ENCODE data around the gene RAB40C.

Gene RAB40C

GRCh38 chr16:667780-668518, 78.1 kb downstream of the RAB40C start, which contains the start of gene RHOT2:
Gene RHOT2, plus strand, starts transcription at chr16:668132. Its CDS starts 68 bp downstream, at chr16:668200.
- H3K4me3 Mint-ChIP-seq: peak within 1 kb of the TSS; percentile 81
- peak; percentile 96 for ATAC-seq (ENCODE audit: low read depth)
- peaks cover 7% of the 10 kb centered on the region for H3K36me3 Mint-ChIP-seq
- no peaks in the 10 kb centered on the region for H3K27me3 Mint-ChIP-seq
- peak within 1 kb of the TSS; percentile 68 for H3K27ac Mint-ChIP-seq
- H3K4me1 Mint-ChIP-seq: peaks cover 3% of the 10 kb centered on the region
- peak; percentile 89 to 95 for DNase-seq (ENCODE audit: low spot score in 2 of 2)
- no peaks in the 10 kb centered on the region for H3K9me3 Mint-ChIP-seq

DNA sequence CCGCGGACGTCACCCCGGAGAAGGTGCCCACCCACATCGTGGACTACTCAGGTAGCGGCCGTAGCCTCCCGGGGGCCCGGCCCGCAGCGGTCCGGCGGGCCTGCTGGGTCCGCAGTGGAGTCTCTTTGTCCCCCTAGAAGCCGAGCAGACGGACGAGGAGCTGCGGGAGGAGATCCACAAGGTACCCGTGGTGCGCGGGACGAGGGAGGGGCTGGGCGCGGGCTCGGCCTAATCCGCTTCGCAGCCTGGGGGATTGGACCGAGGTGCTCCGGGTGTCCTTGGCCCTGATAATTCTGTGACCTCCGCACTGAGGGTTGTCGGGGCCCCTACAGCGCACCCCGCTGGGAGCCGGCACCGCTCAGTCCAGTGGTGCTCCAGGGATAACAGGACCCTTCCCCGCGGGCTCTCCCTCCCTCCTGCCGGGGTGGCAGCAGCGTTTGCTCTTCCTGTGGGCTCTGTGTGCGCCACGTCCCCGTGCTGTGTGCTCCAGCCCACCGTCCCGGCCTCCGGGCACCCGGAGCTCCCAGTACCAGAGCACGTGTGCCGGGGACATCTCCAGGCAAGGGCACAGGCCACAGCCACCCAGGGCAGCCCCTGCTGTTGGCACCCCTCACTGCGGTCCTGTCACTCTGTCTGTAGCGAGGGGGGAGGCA, 78.8 kb downstream of the RAB40C start:
- peaks cover 3% of the 10 kb centered on the region for H3K4me1 Mint-ChIP-seq
- DNase-seq (ENCODE audit: low spot score in 2 of 2) (no peak), ATAC-seq (ENCODE audit: low read depth) (no peak)
- H3K27me3 Mint-ChIP-seq: no peaks in the 10 kb centered on the region
- peak overlapping the region; percentile 65 for H3K27ac Mint-ChIP-seq
- no peaks in the 10 kb centered on the region for H3K9me3 Mint-ChIP-seq
- H3K4me3 Mint-ChIP-seq: peak overlapping the region; percentile 81
- peaks cover 9% of the 10 kb centered on the region for H3K36me3 Mint-ChIP-seq

DNA sequence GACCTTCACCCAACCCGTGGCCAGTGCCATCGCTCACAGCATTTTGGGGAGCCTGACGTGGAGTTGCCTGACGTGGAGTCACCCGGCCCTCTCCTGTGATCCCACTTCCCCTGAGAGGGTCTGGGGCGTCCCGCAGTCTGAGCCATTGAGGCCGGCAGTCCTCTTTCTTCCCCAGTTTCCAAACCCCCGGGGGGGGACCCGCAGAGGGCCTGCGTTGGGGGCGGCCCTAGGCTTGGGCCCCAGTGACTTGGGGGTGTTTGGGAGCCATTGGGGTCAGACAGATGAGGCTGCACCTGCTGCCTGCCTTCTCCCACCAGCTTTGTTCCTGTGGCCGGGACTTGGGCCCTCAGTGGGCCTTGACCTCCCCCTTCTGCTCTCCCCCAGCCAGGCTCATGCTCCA, 79.8 kb downstream of the RAB40C start:
- Mint-ChIP-seq H3K9me3 (no peaks in the 10 kb centered on the region), H3K27me3 (no peaks in the 10 kb centered on the region), H3K4me1 (peaks cover 3% of the 10 kb centered on the region), H3K27ac (no peak overlapping the region), H3K4me3 (peak overlapping the region; percentile 25), H3K36me3 (peaks cover 9% of the 10 kb centered on the region)
- DNase-seq (ENCODE audit: low spot score in 2 of 2) (no peak), ATAC-seq (ENCODE audit: low read depth) (no peak)

DNA sequence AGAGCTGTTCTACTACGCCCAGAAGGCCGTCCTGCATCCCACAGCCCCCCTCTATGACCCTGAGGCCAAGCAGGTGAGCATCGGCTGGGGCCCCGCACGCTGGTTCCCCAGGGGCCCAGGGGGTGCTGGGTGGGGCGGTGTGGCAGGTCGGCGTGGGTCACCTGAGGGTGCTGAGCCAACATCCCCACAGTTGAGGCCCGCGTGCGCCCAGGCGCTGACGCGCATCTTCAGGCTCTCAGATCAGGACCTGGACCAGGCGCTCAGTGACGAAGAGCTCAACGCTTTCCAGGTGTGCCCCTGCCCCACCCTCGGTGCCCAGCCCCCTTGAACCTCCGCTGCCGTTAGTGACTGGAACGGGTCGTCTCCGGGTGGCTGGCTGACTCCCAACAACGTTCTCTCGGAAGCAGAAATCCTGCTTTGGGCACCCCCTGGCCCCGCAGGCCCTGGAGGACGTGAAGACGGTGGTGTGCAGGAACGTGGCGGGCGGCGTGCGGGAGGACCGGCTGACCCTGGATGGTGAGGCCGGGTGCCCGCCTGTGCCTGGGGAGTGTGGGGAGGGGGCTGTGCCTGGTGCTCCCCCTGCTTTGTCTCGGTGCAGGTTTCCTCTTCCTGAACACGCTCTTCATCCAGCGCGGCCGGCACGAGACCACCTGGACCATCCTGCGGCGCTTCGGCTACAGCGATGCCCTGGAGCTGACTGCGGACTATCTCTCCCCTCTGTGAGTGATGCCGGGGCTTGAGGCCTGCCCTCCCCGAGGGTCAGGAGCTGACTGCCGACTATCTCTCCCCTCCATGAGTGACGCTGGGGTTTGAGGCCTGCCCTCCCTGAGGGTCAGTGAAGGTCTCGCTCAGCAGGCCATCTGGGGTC, 80.9 kb downstream of the RAB40C start:
- no peak for ATAC-seq (ENCODE audit: low read depth)
- DNase-seq (ENCODE audit: low spot score in 2 of 2): no peak
- no peaks in the 10 kb centered on the region for H3K9me3 Mint-ChIP-seq
- H3K4me1 Mint-ChIP-seq: peaks cover 9% of the 10 kb centered on the region
- H3K27ac Mint-ChIP-seq: no peak overlapping the region
- H3K27me3 Mint-ChIP-seq: peaks cover 7% of the 10 kb centered on the region
- H3K4me3 Mint-ChIP-seq: no peak overlapping the region
- peaks cover 10% of the 10 kb centered on the region for H3K36me3 Mint-ChIP-seq

GRCh38 chr16:671353-672131, 81.7 kb downstream of the RAB40C start:
- Mint-ChIP-seq H3K9me3 (no peaks in the 10 kb centered on the region), H3K4me3 (no peak overlapping the region), H3K27ac (no peak overlapping the region), H3K4me1 (peaks cover 9% of the 10 kb centered on the region), H3K36me3 (peaks cover 10% of the 10 kb centered on the region), H3K27me3 (peaks cover 7% of the 10 kb centered on the region)
- DNase-seq (ENCODE audit: low spot score in 2 of 2) (no peak), ATAC-seq (ENCODE audit: low read depth) (no peak)

DNA sequence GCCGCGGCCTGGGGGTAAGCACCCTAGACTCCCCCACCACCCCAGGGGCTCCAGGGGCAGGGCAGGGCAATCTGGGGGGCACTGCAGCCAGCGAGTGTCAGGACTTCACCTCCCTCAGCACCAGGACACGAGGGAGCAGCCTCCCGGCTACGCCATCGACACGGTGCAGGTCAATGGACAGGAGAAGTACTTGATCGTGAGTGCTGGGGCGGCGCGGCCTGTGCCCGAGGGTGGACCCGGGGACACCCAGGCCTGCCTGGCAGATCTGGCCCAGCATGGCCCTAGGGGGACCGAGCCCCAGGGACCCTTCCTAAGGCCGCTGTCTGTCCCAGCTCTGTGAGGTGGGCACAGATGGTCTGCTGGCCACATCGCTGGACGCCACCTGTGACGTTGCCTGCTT, 82.5 kb downstream of the RAB40C start:
- peaks cover 10% of the 10 kb centered on the region for H3K36me3 Mint-ChIP-seq
- no peak for ATAC-seq (ENCODE audit: low read depth)
- no peak overlapping the region for H3K27ac Mint-ChIP-seq
- DNase-seq (ENCODE audit: low spot score in 2 of 2): no peak
- H3K4me3 Mint-ChIP-seq: no peak overlapping the region
- no peaks in the 10 kb centered on the region for H3K9me3 Mint-ChIP-seq
- H3K4me1 Mint-ChIP-seq: peaks cover 9% of the 10 kb centered on the region
- peaks cover 7% of the 10 kb centered on the region for H3K27me3 Mint-ChIP-seq

GRCh38 chr16:672851-673250, 83.0 kb downstream of the RAB40C start:
- H3K4me1 Mint-ChIP-seq: peaks cover 6% of the 10 kb centered on the region
- H3K4me3 Mint-ChIP-seq: no peak overlapping the region
- DNase-seq (ENCODE audit: low spot score in 2 of 2): no peak
- no peak for ATAC-seq (ENCODE audit: low read depth)
- H3K27me3 Mint-ChIP-seq: peaks cover 8% of the 10 kb centered on the region
- H3K9me3 Mint-ChIP-seq: no peaks in the 10 kb centered on the region
- peaks cover 10% of the 10 kb centered on the region for H3K36me3 Mint-ChIP-seq
- H3K27ac Mint-ChIP-seq: no peak overlapping the region

DNA sequence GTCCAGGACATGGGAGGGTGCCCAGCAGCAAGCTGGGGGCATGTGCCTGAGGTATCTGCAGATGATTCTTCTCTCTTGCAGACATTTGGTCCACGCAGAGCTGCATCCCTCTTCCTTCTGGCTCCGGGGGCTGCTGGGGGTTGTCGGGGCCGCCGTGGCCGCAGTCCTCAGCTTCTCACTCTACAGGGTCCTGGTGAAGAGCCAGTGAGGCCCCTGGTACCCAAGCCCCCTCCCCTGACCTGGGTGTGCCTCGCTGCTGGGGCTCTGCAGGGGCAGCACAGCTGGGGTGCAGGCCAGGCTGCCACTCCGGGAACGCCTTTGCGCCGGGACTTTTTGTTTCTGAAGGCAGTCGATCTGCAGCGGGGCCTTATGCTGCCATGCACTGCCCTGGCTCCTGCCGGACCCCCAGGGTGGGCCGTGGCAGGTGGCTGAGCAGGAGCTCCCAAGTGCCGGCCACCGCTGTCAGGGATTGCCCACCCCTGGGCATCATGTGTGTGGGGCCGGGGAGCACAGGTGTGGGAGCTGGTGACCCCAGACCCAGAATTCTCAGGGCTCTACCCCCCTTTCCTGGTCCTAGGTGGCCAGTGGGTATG, 83.6 kb downstream of the RAB40C start:
- peaks cover 9% of the 10 kb centered on the region for H3K4me1 Mint-ChIP-seq
- DNase-seq (ENCODE audit: low spot score in 2 of 2) (no peak), ATAC-seq (ENCODE audit: low read depth) (no peak)
- H3K36me3 Mint-ChIP-seq: peaks cover 10% of the 10 kb centered on the region
- H3K4me3 Mint-ChIP-seq: no peak overlapping the region
- H3K27me3 Mint-ChIP-seq: peaks cover 8% of the 10 kb centered on the region
- H3K9me3 Mint-ChIP-seq: no peaks in the 10 kb centered on the region
- no peak overlapping the region for H3K27ac Mint-ChIP-seq

GRCh38 chr16:674214-674881, 84.5 kb downstream of the RAB40C start:
- Mint-ChIP-seq H3K4me3 (no peak overlapping the region), H3K4me1 (peaks cover 11% of the 10 kb centered on the region), H3K9me3 (no peaks in the 10 kb centered on the region), H3K27me3 (peaks cover 8% of the 10 kb centered on the region), H3K36me3 (peaks cover 10% of the 10 kb centered on the region), H3K27ac (no peak overlapping the region)
- DNase-seq (ENCODE audit: low spot score in 2 of 2) (no peak), ATAC-seq (ENCODE audit: low read depth) (no peak)

DNA sequence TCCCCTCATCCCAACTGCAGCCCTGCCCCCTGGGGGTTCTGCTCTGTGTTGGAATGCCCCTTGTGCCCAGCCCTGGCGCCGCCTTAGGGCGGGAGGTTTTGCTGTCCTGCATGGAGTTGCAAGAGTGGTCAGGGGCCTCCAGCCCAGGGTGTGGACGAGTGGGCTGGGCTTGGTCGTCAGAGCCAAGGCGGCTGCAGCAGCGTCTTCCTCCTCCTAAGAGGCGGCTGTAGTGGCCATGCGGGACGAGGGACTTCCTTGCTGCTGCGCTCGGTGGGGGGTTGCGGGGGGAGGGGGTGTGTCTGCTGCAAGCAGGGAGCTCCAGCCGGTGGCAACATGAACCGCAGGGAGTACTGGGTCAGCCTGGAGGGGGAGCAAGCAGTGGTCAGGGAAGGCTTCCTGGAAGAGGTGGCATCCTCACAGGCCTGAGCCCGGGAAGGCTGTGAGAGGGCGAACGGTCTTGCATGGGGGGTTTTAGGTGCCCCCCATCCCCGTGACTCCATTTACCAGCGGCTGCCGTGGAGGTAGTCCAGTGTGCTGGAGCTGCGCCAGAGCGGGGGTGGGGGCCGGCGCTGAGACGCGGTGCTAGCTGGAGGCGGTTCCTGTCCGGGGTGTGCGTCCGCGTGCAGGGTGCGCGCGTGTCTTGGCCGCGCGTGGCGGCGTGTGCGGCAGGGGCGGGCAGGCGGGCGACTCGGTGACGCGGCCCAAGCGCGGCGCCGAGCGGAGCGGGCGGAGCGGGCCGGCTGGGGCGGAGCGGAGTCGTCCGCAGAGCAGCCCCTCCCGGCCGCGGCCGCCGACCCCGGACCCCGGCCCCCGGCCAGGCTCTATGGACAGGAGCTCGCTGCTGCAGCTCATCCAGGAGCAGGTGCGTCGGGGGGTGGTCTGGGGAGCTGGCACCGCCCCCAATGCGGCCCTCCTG, 85.4 kb downstream of the RAB40C start, which contains the start of gene RHBDL1:
RHBDL1 (plus strand) TSS at position 704 of the 916 bp plus-strand sequence; CDS start at position 824, 120 bp downstream.
- Mint-ChIP-seq H3K27ac (no peak within 1 kb of the TSS), H3K27me3 (peaks cover 8% of the 10 kb centered on the region), H3K9me3 (no peaks in the 10 kb centered on the region), H3K4me3 (peak within 1 kb of the TSS; percentile 61), H3K4me1 (peaks cover 13% of the 10 kb centered on the region), H3K36me3 (peaks cover 10% of the 10 kb centered on the region)
- DNase-seq (ENCODE audit: low spot score in 2 of 2) (no peak), ATAC-seq (ENCODE audit: low read depth) (no peak)

DNA sequence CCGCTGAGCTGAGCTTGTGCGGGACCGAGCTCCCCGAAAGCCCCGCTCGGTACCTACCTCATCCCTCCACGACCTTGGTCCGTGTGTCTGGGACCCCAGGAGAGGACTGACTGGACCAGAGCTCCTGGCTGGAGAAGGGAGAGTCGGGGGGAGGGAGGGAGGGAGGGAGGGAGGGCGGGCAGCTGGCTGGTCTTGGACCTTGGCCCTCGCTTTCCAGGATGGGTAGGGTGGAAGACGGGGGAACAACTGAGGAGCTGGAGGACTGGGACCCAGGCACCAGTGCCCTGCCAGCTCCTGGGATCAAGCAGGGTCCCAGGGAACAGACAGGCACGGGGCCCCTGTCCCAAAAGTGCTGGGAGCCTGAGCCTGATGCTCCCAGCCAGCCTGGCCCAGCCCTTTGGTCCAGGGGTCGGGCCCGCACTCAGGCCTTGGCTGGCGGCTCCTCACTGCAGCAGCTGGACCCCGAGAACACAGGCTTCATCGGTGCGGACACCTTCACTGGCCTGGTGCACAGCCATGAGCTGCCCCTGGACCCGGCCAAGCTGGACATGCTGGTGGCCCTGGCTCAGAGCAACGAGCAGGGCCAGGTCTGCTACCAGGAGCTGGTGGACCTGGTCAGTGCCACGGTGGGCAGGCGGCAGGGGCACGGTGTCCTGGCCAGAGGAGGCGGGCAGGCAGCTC, 86.2 kb downstream of the RAB40C start:
- ATAC-seq (ENCODE audit: low read depth): no peak
- H3K27ac Mint-ChIP-seq: no peak overlapping the region
- H3K27me3 Mint-ChIP-seq: peaks cover 8% of the 10 kb centered on the region
- no peak for DNase-seq (ENCODE audit: low spot score in 2 of 2)
- H3K36me3 Mint-ChIP-seq: peaks cover 7% of the 10 kb centered on the region
- H3K4me1 Mint-ChIP-seq: peaks cover 14% of the 10 kb centered on the region
- no peak overlapping the region for H3K4me3 Mint-ChIP-seq
- H3K9me3 Mint-ChIP-seq: no peaks in the 10 kb centered on the region

DNA sequence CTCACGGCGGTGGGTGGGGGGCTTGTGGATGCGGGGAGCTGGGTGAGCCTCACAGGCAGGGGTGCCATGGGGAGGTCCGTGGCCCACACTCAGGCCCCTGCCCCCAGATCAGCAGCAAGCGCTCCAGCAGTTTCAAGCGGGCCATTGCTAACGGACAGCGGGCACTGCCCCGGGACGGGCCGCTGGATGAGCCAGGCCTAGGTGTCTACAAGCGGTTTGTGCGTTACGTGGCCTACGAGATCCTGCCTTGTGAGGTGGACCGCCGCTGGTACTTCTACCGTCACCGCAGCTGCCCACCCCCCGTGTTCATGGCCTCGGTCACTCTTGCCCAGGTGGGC, 86.7 kb downstream of the RAB40C start:
- H3K4me1 Mint-ChIP-seq: peaks cover 15% of the 10 kb centered on the region
- H3K27me3 Mint-ChIP-seq: peaks cover 8% of the 10 kb centered on the region
- peak overlapping the region; percentile 14 for H3K4me3 Mint-ChIP-seq
- H3K27ac Mint-ChIP-seq: no peak overlapping the region
- ATAC-seq (ENCODE audit: low read depth) (no peak), DNase-seq (ENCODE audit: low spot score in 2 of 2) (no peak)
- peaks cover 6% of the 10 kb centered on the region for H3K36me3 Mint-ChIP-seq
- no peaks in the 10 kb centered on the region for H3K9me3 Mint-ChIP-seq

Measured in memory B cell (primary cell).